ENCODE measurements around the gene AUTS2.

AUTS2 gene

DNA sequence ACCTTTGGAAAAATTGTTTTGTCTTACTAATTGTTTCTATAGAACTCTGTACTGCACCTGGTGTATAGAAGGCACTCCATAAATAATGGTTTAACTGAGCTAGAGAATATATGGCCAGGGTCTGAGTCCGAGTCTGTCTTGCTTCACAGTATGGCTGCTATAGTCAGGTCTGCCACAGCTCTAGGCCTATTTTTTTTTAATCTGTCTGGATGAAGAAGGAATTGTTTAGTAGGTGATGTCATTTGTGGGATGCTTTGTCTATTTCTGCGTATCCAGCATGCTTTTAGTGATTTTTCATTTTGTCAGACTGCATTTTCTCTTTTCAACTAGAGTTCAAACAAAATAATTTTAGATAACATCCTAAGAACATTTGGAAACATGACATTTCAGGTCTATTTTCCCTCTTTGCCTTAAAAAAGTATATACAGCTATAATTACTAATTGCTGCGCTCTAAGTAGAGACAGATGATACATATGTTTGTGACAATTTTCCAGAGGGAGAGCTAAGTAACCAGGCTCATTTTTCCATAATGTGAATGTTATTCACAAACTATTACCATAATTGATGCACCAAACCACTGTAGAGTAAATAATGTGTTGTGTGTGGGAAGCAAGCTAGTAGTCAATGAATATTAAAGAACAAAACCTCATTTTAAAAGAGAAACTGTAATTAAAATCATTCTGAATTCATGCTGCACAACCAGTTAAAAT is 361.7 kb downstream of the AUTS2 start:
- DNase-seq = no peak

DNA sequence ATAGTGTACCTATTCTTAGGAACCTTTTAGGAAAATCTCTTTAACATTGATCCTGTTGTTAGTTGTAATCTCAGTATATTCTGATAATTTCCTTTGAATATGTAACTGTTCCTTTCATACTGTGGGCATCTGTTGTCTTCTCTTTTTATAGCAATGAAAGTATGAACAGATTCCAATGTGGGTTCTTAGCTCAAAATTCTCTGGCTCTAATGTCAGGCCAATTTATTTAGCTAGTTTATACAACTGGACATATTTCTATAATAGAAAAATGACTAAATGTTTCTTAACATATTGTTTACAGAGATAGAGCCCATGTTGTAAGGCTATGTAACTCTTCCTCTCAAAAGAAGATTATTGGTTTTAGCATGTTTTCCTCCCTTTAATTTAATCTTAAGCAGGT is 363.2 kb downstream of the AUTS2 start:
- DNase-seq = no peak

GRCh38 chr7:69962186-69963065 is 364.2 kb downstream of the AUTS2 start:
- DNase-seq = no peak

DNA sequence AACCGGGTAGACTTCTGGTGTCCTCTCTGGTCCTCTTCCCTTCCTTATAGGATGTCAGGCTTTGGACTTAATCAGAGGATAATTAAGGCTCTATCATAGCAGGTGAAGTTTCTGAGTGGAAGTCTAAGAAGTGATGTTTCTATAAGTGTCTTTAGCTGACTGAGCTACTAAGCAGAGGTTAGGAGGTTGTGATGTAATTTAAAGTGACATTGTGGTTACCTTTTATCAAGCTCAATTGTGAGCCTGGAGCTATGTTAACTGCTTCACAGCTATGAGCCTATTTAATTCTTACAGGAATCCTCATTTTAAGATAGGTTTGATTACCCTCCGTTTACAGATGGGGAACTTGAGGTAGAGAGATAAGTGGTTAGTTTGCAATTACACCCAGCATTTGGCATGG is 365.1 kb downstream of the AUTS2 start:
- no peak for DNase-seq

DNA sequence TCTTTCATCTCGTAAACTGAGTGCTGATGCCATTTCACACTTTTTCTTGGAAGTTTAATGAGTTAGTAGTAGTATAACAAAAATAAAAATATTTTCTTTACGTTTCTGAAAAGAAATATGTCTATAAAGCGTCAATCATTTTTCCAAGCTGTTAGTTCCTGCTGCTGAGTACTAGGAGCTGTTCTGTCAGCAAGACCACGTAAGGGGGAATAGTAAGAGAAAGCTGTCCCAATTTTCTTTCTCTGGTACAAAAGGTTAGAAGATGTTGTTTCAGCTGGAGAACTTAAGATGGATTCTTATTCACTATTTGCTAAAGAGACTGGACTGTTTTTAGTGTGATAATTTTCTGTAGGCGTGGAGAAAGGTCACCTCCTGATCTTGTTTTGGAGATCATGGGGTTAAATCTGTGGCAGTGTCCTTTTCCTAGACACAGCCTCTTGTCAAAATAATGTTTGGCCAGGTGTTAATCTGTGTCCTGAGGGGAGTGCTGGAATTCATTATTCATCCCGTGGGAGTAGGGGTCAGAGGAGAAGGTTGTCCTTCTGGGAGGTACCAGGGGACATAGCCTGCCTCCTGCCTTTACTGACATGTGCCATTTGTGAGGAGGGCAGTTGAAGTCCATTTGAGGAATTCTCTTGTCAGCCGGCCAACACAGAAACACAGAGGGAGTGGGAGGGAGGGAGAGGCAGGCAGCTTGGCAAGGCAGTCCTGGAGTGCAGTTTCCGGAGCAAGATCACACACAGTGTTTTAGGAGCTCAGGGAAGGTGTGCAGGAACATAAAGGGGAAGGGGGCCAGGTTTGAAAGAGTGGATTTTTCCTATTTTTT is 368.7 kb downstream of the AUTS2 start:
- DNase-seq = no peak

DNA sequence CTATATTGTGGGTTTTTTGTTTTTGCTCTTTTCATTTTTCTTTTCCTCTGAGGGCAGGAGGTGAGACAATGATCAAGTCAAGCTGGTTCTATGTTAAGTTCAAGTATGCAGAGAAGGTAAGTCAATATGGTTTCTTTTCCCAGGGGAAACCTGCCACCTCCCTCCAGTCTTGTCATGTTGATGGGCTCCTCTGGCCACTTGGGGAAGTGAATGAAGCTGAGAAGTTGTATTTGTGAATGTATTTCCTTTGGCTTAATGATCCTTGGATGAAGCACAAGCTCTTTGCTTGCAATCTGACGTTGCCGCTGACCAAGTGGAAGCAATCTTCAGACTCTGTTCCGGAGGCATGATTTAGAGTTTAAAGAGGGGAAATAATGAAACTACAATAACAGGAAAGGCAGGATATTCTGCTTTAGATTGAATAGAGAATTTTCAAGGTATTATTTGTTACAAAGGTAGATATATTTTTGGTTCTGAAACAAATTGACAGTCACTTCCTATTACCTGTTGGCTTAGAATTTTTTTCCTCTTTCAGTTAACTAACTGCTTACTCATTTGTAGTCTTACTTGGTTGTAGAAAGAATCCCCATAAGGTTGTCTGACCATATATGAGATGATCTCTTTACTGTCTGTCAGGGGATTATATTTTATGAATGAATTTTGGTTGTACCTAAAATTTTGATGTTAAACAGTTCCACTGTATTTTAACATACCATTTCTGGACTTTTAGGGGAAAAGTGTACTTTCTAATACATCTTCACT is 369.6 kb downstream of the AUTS2 start:
- no peak for DNase-seq

DNA sequence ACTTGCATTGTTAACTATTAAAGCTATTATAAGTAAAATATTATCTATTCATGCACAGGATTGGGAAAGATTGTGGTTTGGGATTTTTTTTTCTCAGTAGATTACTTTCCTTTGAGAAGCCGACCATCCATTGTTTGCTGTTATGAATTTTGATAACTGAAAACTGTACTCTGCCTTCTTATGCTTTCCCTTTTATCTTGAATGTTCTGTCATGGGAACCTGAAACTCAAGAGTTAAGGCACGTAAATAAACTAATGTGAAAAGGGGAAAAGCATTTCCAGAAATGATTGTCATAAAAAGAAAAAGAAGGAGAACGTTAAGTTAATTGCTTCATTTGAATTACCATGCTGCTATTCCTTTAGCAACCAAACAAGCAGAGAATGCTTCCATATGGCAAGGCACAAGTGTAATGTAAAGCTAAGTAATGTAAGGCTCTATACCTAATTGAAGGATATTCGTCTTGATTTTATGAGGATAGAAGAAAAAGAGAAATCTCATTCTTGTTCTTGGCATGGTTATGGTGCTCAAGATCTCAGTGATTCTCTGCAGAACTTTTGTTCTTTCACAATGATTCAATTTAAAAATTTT is 370.8 kb downstream of the AUTS2 start:
- no peak for DNase-seq

- DNase-seq = no peak
Observed at GRCh38 chr7:69981646-69982045, 383.4 kb downstream of the AUTS2 start.

GRCh38 chr7:69982197-69982596 is 383.9 kb downstream of the AUTS2 start:
- DNase-seq = no peak

DNA sequence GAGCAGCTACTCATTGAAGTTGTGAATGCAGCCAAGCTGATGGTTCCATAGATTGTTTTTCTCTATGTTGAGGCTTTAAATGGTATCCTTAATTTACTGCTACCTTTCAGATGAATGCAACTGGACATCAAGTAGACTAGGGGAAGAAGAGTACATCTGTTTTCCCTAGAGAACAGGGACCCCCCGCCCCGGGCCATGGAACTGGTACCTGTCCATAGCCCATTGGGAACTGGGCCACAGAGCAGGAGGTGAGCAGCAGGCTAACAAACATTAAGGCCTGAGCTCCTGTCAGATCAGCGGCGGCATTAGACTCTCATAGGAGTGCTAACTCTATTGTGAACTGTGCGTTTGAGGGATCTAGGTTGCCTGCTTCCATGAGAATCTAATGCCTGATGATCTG is 391.3 kb downstream of the AUTS2 start:
- DNase-seq = no peak

GRCh38 chr7:69992938-69993337 is 394.7 kb downstream of the AUTS2 start:
- no peak for DNase-seq

DNA sequence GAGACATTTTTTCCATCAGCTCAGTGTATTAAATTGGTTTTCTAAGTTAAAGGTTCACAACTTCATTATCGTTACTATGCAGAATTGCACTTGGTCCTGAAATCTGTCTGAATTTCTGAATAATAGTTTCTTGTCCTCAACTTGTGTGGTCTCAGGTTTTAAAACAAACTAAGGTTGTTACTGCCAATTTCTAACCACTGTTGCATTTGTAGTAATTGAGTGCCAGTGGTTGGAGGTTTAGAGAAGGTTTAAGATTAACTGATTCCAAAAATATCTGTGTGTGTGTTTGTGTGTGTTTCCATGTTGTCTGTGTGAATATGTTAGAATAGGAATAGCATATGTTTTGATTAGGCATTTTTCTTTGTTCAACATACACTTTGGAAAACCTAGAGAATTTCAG is 395.9 kb downstream of the AUTS2 start:
- DNase-seq = no peak

DNA sequence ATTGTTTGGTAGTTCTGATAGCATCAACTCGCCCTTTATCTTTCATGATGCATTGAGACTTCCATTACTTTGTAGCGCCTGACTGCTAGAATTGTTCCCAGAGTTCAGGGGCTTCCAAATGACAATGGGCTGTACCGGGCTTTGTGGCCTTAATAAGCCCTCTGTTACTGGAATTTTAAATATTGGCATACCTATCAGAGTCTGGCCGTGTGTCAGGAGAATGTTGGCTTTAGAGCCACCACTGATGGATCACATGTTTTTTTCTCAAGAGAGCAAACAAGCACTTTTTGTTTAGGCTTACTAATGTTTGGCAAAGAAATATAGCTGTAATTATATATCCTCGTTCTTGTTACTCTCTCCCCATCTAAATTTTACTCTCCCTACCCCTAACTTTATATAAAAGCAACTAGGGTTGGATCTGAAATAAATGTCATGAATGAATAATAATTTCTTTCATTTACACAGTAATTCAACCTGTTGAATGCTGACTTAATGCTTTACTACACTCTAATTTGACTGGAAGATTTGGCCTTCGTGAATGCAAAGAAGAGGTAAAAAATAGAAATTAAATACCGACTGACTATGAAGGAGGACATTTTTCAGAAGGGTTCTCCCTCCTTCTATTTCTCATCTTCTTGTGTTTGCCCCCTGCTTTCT is 396.7 kb downstream of the AUTS2 start:
- no peak for DNase-seq

DNA sequence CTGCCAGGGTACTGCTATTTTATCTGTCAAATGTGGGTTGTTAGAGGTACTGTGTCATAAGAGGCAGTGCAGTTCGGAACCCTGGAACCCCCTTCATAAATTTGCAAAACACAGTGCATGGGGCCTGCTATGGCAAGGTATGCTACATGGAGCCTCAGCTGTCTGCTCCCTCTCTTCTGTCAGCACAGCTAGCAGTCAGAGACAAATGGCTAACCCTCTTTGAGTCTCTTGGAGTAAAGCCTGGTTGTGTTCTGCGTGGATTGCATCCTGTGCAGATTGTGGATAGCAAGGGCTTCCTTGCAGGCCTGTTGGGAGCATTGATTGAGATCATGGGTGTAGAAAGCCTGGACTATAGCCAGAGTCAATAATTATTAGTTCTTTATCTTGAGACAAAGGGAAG is 397.8 kb downstream of the AUTS2 start:
- DNase-seq = no peak

GRCh38 chr7:70000737-70001348 is 402.6 kb downstream of the AUTS2 start:
- DNase-seq = no peak

GRCh38 chr7:70005480-70005879 is 407.2 kb downstream of the AUTS2 start:
- no peak for DNase-seq

GRCh38 chr7:70005891-70006260 is 407.6 kb downstream of the AUTS2 start:
- DNase-seq = no peak

DNA sequence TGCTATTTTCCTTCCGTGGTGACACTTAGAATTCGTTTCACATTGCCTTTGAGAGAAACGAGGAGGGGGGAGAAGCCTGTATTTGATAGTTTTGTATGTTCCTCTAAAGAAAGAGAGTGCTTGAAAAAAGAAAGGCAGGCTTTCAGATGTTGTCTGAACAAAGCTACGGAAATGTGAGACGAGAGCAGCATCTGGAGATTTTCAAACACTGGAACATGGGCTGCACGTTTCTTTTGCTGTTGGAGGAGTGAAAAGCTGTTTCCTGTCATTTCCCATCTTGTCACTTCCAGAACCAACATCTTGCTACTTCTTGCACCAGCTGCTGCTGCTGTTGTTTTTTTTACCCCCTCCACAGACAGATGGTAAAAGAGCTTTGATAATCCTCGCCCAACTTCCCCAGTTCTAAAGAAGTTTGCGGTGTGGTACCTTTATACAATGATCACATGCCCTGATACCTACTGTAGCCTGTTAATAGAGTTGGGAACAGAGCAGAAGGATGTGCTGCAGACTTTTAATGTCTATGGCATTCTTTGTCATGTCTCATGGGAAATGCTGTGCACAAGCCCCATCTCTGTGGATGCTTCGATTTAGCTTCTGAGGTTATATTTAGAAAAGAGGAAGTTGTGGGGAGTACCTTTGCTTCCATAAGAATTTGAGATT is 408.1 kb downstream of the AUTS2 start:
- no peak for DNase-seq

DNA sequence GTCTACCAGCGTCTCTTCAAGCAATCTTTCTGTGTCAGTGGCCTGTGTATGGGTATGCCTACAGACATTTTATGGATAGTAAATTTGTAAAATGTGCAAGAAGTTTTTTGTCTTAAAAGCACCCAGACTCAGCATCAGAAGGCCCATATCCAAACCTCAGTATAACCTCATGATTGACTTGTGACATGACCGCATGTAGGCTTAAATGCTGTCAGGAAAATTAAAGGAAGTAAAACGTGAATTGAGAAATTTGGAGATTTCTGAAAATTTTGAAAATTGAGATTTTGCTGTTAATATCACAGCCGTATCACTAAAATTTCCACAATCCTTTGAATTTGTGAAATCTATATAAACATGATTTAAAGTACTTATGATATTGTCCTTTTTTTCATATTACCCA is 410.2 kb downstream of the AUTS2 start:
- no peak for DNase-seq

- no peak for DNase-seq
Observed at GRCh38 chr7:70014472-70015177, 416.4 kb downstream of the AUTS2 start.

Data from NCI-H510A (cell line).